Body of pancreas (tissue), 4 donors: ENCODE results near the gene TASOR2. TPM values are rescaled to one million over a fixed set of nuclear protein-coding genes. Genes with fewer than 3 reads are reported as not detected.

Experiments
- ATAC-seq: fragments of 150-250 bp; one replicate; pipeline ENCODE4 v1.9.1; 2016
- DNase-seq, 4 donors: peaks; one replicate each; pipeline ENCODE4 v3.0.0-alpha.2; 2019
- H3K27ac ChIP-seq, 4 donors: fragments of 200-600 bp; sonication (generic); 1 replicate in 3 of 4; 2 replicates in 1 of 4; pipeline versions ENCODE4 v1.5.1 to v1.6.1; 2016 to 2019; ENCODE audit warnings: mild to moderate bottlenecking in 1 of 4, mixed read lengths in 1 of 4, moderate library complexity in 1 of 4
- H3K27me3 ChIP-seq, 2 donors: fragments of 200-600 bp; sonication (generic); one replicate each; pipeline ENCODE4 v1.6.0; 2016; ENCODE audit warnings: mild to moderate bottlenecking in 1 of 2
- H3K36me3 ChIP-seq, 2 donors: fragments of 200-600 bp; sonication (generic); replicated peaks in 1 of 2; 2 replicates each; pipeline ENCODE4 v1.5.1; 2016; ENCODE audit warnings: low read depth in 2 of 2; ENCODE audit not compliant: insufficient read depth in 1 of 2
- H3K4me1 ChIP-seq: fragments of 200-600 bp; sonication (generic); one replicate; pipeline ENCODE4 v1.6.0; 2016
- H3K4me3 ChIP-seq, 2 donors: fragments of 200-600 bp; sonication (generic); 1 replicate in 1 of 2; 2 replicates in 1 of 2; pipeline ENCODE4 v1.5.1; 2016 to 2019
- H3K9me3 ChIP-seq, 3 donors: fragments of 200-600 bp; sonication (generic); 1 replicate in 2 of 3; 2 replicates in 1 of 3; pipeline ENCODE4 v1.5.1; 2016
- POLR2A ChIP-seq, 3 donors: fragments of 450-650 bp; IDR thresholded peaks; one replicate each; pipeline ENCODE4 v1.6.1; 2016; ENCODE audit warnings: antibody characterized with exemption in 3 of 3, mild to moderate bottlenecking in 2 of 3
- WGBS, 2 donors: methylation state at CpG; one replicate each; pipeline ENCODE4 v1.1.5; 2017; 5-methylcytosine and 5-hydroxymethylcytosine counted together
- intact Hi-C: fragments of 100-400 bp; cut with DNase I; formaldehyde crosslinking; loops from one replicate; pipeline ENCODE4 v1.15.1; 2023
- total RNA-seq, 2 donors: library from RNA; depleted of rRNA; stranded (reverse); fragments of >200 nt; gene quantifications; one replicate each; pipeline ENCODE4 v1.1.0, GENCODE V29; 2016
- TF ChIP-seq, protein P1 (sequence below), 7 experiments: fragments of 450-650 bp in 4 of 7; fragments of 200-600 bp in 3 of 7; sonication (generic) in 3 of 7; IDR thresholded peaks; one replicate each; pipeline ENCODE4 v1.5.1; 2016 to 2019; ENCODE audit warnings: antibody characterized with exemption in 7 of 7

Gene TASOR2
- total RNA-seq, 2 donors from 2014 or later = 47.2 to 114 TPM

DNA sequence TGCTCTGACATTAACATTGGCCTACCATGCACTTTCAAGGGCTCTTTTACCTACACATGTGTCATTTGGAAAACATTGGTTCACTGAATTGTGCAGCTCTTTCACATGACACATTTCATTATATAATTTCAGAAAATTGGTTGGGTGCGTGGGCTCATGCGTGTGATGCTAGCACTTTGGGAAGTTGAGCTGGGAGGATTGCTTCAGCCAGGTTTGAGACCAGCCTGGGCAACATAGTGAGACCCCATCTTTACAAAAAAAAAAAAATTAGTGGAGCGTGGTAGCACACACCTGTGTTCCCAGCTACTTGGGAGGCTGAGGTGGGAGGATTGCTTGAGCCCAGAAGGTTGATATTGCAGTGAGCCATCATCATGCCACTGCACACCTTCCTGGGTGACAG lies 3.9 kb downstream of the TASOR2 start:
- H3K9me3 ChIP-seq = no peaks in the 10 kb centered on the region
- no peaks in the 10 kb centered on the region for H3K27me3 ChIP-seq
- TF ChIP-seq, protein P1, sequence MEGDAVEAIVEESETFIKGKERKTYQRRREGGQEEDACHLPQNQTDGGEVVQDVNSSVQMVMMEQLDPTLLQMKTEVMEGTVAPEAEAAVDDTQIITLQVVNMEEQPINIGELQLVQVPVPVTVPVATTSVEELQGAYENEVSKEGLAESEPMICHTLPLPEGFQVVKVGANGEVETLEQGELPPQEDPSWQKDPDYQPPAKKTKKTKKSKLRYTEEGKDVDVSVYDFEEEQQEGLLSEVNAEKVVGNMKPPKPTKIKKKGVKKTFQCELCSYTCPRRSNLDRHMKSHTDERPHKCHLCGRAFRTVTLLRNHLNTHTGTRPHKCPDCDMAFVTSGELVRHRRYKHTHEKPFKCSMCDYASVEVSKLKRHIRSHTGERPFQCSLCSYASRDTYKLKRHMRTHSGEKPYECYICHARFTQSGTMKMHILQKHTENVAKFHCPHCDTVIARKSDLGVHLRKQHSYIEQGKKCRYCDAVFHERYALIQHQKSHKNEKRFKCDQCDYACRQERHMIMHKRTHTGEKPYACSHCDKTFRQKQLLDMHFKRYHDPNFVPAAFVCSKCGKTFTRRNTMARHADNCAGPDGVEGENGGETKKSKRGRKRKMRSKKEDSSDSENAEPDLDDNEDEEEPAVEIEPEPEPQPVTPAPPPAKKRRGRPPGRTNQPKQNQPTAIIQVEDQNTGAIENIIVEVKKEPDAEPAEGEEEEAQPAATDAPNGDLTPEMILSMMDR (IDR thresholded peaks at IDR 0.05) = no peak
- no peak for TF ChIP-seq POLR2A (IDR thresholded peaks at IDR 0.05)
- intact Hi-C loops = no loop called here
- H3K27ac ChIP-seq = no peak overlapping the region
- WGBS, 2 donors = 90 to 92% methylated on average over 3 of the region's 3 CpGs
- no peaks in the 10 kb centered on the region for H3K36me3 ChIP-seq
- ATAC-seq (no peak), DNase-seq (no peak)
- peaks cover 18% of the 10 kb centered on the region for H3K4me1 ChIP-seq
- H3K4me3 ChIP-seq = no peak overlapping the region

DNA sequence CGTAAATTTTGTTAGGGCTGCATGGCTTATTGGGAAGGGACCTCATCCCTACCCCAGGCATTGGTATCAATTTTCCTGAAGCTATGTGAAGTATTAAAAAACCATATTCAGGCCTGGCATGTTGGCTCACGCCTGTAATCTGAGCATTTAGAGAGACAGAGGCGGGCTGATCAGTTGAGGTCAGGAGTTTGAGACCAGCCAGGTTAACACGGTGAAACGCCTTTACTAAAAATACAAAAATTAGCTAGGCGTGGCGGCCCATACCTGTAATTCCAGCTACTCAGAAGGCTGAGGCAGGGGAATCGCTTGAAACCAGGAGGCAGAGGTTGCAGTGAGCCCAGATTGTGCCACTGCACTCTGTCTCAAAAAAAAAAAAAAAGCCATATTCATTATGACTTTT lies 7.1 kb downstream of the TASOR2 start:
- H3K4me3 ChIP-seq = no peak overlapping the region
- no peaks in the 10 kb centered on the region for H3K36me3 ChIP-seq
- intact Hi-C loops = no loop called here
- no peak for DNase-seq
- peaks cover 14% of the 10 kb centered on the region for H3K4me1 ChIP-seq
- WGBS, 2 donors = 92% methylated on average over 8 of the region's 8 CpGs
- no peaks in the 10 kb centered on the region for H3K9me3 ChIP-seq
- no peaks in the 10 kb centered on the region for H3K27me3 ChIP-seq
- no peak for ATAC-seq
- no peak overlapping the region for H3K27ac ChIP-seq
- no peak for TF ChIP-seq POLR2A (IDR thresholded peaks at IDR 0.05)
- TF ChIP-seq, protein P1 (IDR thresholded peaks at IDR 0.05) = no peak

DNA sequence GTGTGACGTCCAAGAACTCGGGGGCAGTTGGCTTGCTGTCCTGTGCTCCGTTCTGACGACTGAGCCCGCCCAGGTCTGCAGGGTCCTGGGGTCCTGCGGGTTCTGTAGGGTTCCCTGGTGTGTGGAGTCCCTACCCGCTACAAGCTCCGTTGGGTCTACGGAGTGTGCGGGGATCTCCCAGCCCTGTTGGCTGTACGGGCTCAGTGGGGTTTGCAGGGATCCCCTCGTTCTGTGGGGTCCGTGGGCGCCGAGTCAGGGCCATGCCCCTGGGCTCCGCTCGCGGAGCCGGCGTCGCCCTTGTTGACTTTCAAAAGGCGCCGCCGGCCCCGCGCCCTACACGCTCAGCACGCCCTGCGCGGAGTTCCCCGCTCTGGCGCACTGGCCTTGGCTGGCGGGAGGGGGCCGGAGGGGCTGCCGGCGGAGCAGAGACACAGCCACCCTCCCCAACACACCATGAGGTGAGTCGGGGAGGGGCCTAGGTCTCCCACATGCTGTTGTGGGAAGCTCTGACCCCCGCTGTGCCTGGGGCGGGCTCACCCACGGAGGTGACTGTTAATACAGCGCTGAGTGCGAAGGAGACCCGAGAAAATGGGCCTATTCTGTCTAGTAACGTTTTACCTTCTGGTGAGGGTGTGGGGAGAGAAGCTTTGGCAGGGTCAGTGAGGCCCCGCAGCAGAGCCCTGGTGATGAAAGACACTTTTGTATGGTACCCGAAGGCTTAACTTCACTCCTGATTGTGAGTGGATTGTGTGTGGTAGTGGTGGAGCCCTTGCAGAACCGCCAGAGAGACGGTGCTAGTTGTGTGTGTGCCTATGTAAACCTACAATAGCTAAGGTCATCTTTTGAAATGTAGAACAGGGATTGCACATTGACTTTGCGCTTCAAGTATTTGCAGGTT lies 8.1 kb downstream of the TASOR2 start:
- TF ChIP-seq POLR2A (IDR thresholded peaks at IDR 0.05) = peak in 1 of 3 donors; percentile 14
- TF ChIP-seq, protein P1 (IDR thresholded peaks at IDR 0.05) = no peak

DNA sequence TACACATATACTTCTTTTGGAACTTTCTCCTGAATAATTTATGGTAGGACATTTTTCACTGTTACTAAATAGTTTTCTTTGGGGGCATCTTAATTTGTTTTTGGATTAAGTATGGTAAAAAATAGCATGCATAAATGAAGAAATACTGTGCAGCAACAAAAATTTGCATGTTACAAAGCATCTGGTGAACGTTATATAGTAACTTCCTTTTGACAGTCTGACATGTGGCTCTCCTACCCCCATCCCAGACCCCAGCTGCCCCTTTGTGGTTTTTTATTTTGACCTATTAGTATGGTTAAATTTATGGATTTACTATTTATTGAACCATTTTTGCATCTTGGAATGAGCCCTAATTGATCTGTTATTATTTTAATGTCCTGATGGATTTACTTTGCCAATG lies 9.9 kb downstream of the TASOR2 start:
- ATAC-seq = no peak
- H3K27ac ChIP-seq = no peak overlapping the region
- intact Hi-C loops = no loop called here

More for the DNA sequence above, 8.1 kb downstream of the TASOR2 start:
- intact Hi-C loops = no loop called here
- Histone ChIP-seq H3K4me3 (no peak overlapping the region), H3K27ac (peak overlapping the region; percentile 2 to 57 (median 47)), H3K27me3 (no peaks in the 10 kb centered on the region), H3K4me1 (peaks cover 21% of the 10 kb centered on the region), H3K36me3 (no peaks in the 10 kb centered on the region), H3K9me3 (no peaks in the 10 kb centered on the region)
- ATAC-seq (peak; percentile 78), DNase-seq (peak; percentile 38 to 58 (median 40))
- WGBS, 2 donors = 26 to 55% methylated on average over 16 to 49 of the region's 49 CpGs

More for the DNA sequence above, 9.9 kb downstream of the TASOR2 start:
- Histone ChIP-seq H3K4me1 (peaks cover 27% of the 10 kb centered on the region), H3K27me3 (no peaks in the 10 kb centered on the region), H3K4me3 (no peak overlapping the region), H3K9me3 (no peaks in the 10 kb centered on the region), H3K36me3 (no peaks in the 10 kb centered on the region)
- no peak for TF ChIP-seq POLR2A (IDR thresholded peaks at IDR 0.05)
- TF ChIP-seq, protein P1 (IDR thresholded peaks at IDR 0.05) = no peak
- no peak for DNase-seq
- 61 to 77% methylated on average over 1 of the region's 1 CpG for WGBS, 2 donors
